Astrocyte of the cerebellum (primary cell): ENCODE data around the gene KIRREL3.

Source experiments
- DNase-seq: peaks from one replicate; pipeline ENCODE4 v3.0.0-alpha.2; 2011; ENCODE audit warnings: low read depth
- H3K4me3 ChIP-seq: 2 replicates; pipeline ENCODE4 v1.5.1; 2011; ENCODE audit warnings: mild to moderate bottlenecking, low read depth, low read length, moderate library complexity
- in situ Hi-C: cut with HindIII; loops from 2 replicates; pipeline ENCODE4 v1.10.0; 2017; ENCODE audit warnings: low sequenced_read_pairs
- TF ChIP-seq, protein P1 (sequence below): IDR thresholded peaks from 2 replicates; pipeline ENCODE4 v1.5.1; 2012; ENCODE audit warnings: low read length, low read depth, moderate library complexity, mild to moderate bottlenecking; ENCODE audit errors: missing control alignments

KIRREL3 gene

DNA sequence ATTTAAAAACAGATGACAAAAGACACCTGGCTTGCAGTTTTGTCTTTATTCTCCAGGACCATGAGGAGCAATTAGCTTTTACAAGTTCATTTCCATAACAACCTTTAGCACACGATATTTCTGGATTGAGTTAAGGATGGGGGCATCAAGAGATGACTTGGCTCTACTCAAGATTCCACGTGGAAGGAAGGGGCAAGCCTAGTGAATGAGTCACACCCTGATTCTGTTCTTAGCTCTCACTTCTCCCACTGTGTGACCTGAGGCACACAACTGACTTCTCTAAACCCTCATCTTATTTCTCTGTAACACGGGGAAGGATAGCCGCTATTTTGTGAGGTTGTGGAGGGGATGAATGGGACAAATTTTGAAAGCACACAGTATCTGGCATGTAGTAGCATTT, 185.5 kb downstream of the KIRREL3 start:
- H3K4me3 ChIP-seq = no peak overlapping the region
- TF ChIP-seq, protein P1, sequence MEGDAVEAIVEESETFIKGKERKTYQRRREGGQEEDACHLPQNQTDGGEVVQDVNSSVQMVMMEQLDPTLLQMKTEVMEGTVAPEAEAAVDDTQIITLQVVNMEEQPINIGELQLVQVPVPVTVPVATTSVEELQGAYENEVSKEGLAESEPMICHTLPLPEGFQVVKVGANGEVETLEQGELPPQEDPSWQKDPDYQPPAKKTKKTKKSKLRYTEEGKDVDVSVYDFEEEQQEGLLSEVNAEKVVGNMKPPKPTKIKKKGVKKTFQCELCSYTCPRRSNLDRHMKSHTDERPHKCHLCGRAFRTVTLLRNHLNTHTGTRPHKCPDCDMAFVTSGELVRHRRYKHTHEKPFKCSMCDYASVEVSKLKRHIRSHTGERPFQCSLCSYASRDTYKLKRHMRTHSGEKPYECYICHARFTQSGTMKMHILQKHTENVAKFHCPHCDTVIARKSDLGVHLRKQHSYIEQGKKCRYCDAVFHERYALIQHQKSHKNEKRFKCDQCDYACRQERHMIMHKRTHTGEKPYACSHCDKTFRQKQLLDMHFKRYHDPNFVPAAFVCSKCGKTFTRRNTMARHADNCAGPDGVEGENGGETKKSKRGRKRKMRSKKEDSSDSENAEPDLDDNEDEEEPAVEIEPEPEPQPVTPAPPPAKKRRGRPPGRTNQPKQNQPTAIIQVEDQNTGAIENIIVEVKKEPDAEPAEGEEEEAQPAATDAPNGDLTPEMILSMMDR = no peak
- in situ Hi-C loops = no loop called here
- DNase-seq = no peak

DNA sequence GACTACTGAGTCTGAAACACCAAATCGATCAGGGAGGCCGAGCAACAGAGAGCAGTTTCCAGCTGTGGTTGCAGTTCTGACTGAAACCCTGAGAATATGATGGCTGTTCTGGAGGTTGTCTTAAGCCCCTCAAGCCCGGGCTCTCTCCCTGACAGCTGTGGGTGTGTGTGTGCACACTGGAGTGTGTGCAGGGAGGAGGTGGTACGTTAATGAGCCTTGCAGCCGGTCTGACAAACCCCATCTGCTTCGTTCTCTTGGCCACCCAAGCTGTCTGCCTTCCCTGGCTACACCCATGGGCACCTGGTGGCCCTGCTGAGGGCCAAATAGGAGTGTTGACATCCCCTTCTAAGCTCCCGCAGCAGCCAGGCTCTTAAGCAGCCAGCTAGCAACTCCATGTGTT, 189.8 kb downstream of the KIRREL3 start:
- H3K4me3 ChIP-seq = no peak overlapping the region
- DNase-seq = no peak
- TF ChIP-seq, protein P1 = no peak
- in situ Hi-C loops = no loop called here

DNA sequence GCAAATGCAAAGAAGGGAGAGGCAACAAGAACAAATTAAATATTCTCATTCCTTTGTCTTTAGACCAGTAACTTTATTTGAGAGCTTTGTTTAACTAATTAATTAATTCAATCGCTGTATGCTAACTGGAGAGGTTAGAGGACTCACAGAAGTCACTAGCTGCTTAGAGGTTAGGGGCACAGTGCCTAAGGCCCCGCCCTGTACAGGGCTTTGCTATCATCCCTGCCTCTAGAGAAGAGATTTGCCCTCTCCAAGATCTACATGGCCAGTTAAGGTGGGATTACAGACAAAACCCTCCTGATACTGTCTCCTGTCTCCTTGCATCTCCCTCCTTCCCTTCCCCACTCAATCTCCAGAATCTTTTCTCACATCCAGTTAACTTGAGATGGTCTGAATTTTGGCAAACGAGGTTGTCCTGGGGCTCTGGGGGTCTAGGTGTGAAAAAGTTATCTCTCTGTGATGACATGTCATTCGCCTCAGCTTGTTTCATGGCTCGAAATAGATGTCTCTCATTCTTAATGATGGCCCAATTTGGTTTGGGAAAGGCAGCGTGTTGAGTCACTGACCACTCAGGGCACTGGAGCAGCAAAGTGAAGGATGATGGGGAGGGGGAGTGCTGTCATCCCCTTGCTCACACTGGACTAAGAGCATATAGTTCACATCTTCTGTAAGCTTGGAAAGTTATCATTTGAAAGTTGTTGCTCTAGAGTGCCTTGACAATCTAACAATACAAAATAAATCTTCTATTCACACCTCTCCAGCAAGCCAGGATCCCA, 190.9 kb downstream of the KIRREL3 start:
- DNase-seq = no peak
- no peak overlapping the region for H3K4me3 ChIP-seq
- TF ChIP-seq, protein P1 = no peak
- in situ Hi-C loops = no loop called here

DNA sequence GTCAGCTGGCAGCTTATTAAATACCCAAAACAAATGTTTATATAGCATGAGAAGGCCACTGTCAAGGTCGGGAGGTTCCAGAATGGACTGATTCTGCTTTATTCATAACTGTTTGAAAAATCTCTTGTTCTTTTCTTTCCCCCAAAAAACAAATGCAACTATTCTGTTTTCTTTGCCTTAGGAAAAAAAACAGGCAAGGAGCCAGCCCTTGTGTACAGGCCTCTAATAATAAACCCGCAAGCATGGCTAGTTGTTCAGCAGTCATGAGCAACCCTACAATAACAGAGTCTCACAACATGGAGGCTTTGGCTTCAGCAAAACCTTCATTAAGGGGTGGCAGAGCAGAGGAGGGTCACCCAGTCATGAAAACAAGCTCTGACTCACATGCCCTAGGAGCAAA, 191.7 kb downstream of the KIRREL3 start:
- peak; percentile 4 for DNase-seq
- in situ Hi-C loops = no loop called here
- TF ChIP-seq, protein P1 = no peak
- no peak overlapping the region for H3K4me3 ChIP-seq

DNA sequence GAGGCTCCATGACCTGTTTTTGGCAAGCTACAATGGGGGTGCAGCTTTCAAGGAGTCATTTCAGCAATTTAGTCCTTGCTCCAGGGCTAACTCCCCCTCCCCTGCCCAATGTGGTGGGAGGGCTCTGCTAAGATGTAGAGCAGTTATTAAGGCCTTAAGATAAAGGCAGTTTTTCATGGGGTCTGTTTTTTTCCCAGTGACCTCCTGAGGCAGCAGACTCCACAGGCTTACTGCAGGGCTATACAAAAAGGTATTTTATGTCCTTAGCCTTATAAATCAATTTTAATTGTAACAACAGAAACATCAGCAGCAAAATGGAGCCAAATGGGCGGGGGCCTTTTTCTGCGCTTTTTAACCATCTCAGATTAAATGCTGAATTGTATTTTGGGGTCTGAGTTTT, 192.3 kb downstream of the KIRREL3 start:
- no peak overlapping the region for H3K4me3 ChIP-seq
- TF ChIP-seq, protein P1 = no peak
- DNase-seq = no peak
- in situ Hi-C loops = no loop called here

DNA sequence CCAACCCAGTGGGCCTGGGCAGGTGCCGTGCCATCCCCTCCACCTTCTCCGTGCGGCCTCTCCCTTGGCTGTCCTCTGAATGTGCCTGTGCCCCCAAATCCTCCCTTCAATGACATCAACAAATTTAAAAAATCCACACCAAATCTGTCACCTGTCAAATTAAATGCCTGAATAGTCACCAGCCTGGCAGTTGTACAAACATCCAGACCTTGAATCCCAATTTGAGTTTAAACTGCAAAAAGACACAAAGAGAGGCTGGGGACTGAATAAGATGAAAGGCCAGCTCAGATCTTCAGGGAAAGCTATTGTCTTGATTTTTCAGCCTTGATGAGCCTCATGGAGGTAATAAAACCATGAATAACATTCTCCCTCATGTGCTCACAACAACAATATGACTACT, 194.7 kb downstream of the KIRREL3 start:
- no peak for DNase-seq
- TF ChIP-seq, protein P1 = no peak
- H3K4me3 ChIP-seq = no peak overlapping the region
- in situ Hi-C loops = no loop called here
